IPS-20b (cell line): ENCODE results near the gene FAP.

Source experiments
- H3K27ac ChIP-seq: one replicate; pipeline ENCODE4 v1.5.1; 2013; ENCODE audit warnings: low read length
- H3K27me3 ChIP-seq: 2 replicates; pipeline ENCODE4 v1.6.1; 2013; ENCODE audit warnings: mild to moderate bottlenecking, low read length, inconsistent platforms; ENCODE audit not compliant: insufficient read depth
- H3K36me3 ChIP-seq: 2 replicates; pipeline ENCODE4 v1.6.1; 2013; ENCODE audit warnings: low read depth, mild to moderate bottlenecking, inconsistent platforms, low read length, moderate library complexity; ENCODE audit not compliant: insufficient read depth
- H3K4me1 ChIP-seq: 2 replicates; pipeline ENCODE4 v1.6.1; 2013; ENCODE audit warnings: mild to moderate bottlenecking, control low read depth, inconsistent platforms, low read length, moderate library complexity; ENCODE audit not compliant: insufficient read depth
- H3K4me3 ChIP-seq: 2 replicates; pipeline ENCODE4 v1.5.1; 2013; ENCODE audit warnings: mild to moderate bottlenecking, low read length, inconsistent platforms
- H3K9ac ChIP-seq: 2 replicates; pipeline ENCODE4 v1.6.1; 2013; ENCODE audit warnings: low read depth, mild to moderate bottlenecking, inconsistent platforms, low read length, moderate library complexity
- H3K9me3 ChIP-seq: 2 replicates; pipeline ENCODE4 v1.6.1; 2013; ENCODE audit warnings: mild to moderate bottlenecking, low read depth, low read length, inconsistent platforms; ENCODE audit not compliant: insufficient read depth

The FAP gene

GRCh38 chr2:162243294-162243693, at the start of gene FAP:
Gene FAP (minus strand): TSS chr2:162243445. CDS start chr2:162243327, 118 bp downstream.
- H3K27ac ChIP-seq = no peak within 1 kb of the TSS
- no peak within 1 kb of the TSS for H3K4me3 ChIP-seq
- H3K9ac ChIP-seq = no peak within 1 kb of the TSS

GRCh38 chr2:162291748-162292147, 48.5 kb upstream of the FAP start:
- no peaks in the 10 kb centered on the region for H3K9me3 ChIP-seq
- no peaks in the 10 kb centered on the region for H3K4me1 ChIP-seq
- H3K27ac ChIP-seq = no peak overlapping the region
- H3K27me3 ChIP-seq = no peaks in the 10 kb centered on the region
- no peaks in the 10 kb centered on the region for H3K36me3 ChIP-seq
- no peak overlapping the region for H3K4me3 ChIP-seq
- no peak overlapping the region for H3K9ac ChIP-seq

More at GRCh38 chr2:162243294-162243693, at the start of gene FAP:
- Histone ChIP-seq H3K9me3 (no peaks in the 10 kb centered on the region), H3K4me1 (no peaks in the 10 kb centered on the region), H3K36me3 (no peaks in the 10 kb centered on the region), H3K27me3 (no peaks in the 10 kb centered on the region)

- Histone ChIP-seq H3K4me1 (no peaks in the 10 kb centered on the region), H3K36me3 (no peaks in the 10 kb centered on the region), H3K27me3 (no peaks in the 10 kb centered on the region), H3K9ac (no peak overlapping the region), H3K9me3 (no peaks in the 10 kb centered on the region), H3K27ac (no peak overlapping the region), H3K4me3 (no peak overlapping the region)
Observed at GRCh38 chr2:162282765-162283425, 39.6 kb upstream of the FAP start.

- H3K9me3 ChIP-seq = no peaks in the 10 kb centered on the region
- H3K27ac ChIP-seq = no peak overlapping the region
- no peak overlapping the region for H3K4me3 ChIP-seq
- no peak overlapping the region for H3K9ac ChIP-seq
- no peaks in the 10 kb centered on the region for H3K27me3 ChIP-seq
- no peaks in the 10 kb centered on the region for H3K36me3 ChIP-seq
- H3K4me1 ChIP-seq = no peaks in the 10 kb centered on the region
Observed at GRCh38 chr2:162280654-162281053, 37.4 kb upstream of the FAP start.

GRCh38 chr2:162277381-162277780, 34.1 kb upstream of the FAP start:
- no peaks in the 10 kb centered on the region for H3K27me3 ChIP-seq
- no peaks in the 10 kb centered on the region for H3K36me3 ChIP-seq
- H3K9me3 ChIP-seq = no peaks in the 10 kb centered on the region
- no peak overlapping the region for H3K9ac ChIP-seq
- H3K4me1 ChIP-seq = no peaks in the 10 kb centered on the region
- H3K4me3 ChIP-seq = no peak overlapping the region
- H3K27ac ChIP-seq = no peak overlapping the region

GRCh38 chr2:162267996-162268395, 24.8 kb upstream of the FAP start:
- H3K4me3 ChIP-seq = no peak overlapping the region
- H3K36me3 ChIP-seq = no peaks in the 10 kb centered on the region
- H3K9ac ChIP-seq = no peak overlapping the region
- H3K27ac ChIP-seq = no peak overlapping the region
- no peaks in the 10 kb centered on the region for H3K27me3 ChIP-seq
- no peaks in the 10 kb centered on the region for H3K4me1 ChIP-seq
- no peaks in the 10 kb centered on the region for H3K9me3 ChIP-seq

- Histone ChIP-seq H3K36me3 (no peaks in the 10 kb centered on the region), H3K27ac (no peak overlapping the region), H3K27me3 (no peaks in the 10 kb centered on the region), H3K4me1 (no peaks in the 10 kb centered on the region), H3K4me3 (no peak overlapping the region), H3K9ac (no peak overlapping the region), H3K9me3 (no peaks in the 10 kb centered on the region)
Observed at GRCh38 chr2:162267496-162267895, 24.3 kb upstream of the FAP start.

- Histone ChIP-seq H3K9ac (no peak overlapping the region), H3K4me1 (no peaks in the 10 kb centered on the region; the same call in 1 of the 2 replicates), H3K36me3 (no peaks in the 10 kb centered on the region), H3K27ac (no peak overlapping the region), H3K27me3 (no peaks in the 10 kb centered on the region), H3K9me3 (no peaks in the 10 kb centered on the region), H3K4me3 (no peak overlapping the region)
Observed at GRCh38 chr2:162266460-162266760, 23.2 kb upstream of the FAP start.

GRCh38 chr2:162265666-162266459, 22.6 kb upstream of the FAP start:
- H3K9me3 ChIP-seq = no peaks in the 10 kb centered on the region
- no peaks in the 10 kb centered on the region for H3K27me3 ChIP-seq
- H3K9ac ChIP-seq = no peak overlapping the region
- no peaks in the 10 kb centered on the region for H3K36me3 ChIP-seq
- no peak overlapping the region for H3K4me3 ChIP-seq
- H3K27ac ChIP-seq = no peak overlapping the region
- no peaks in the 10 kb centered on the region; the same call in 1 of the 2 replicates for H3K4me1 ChIP-seq

- no peak overlapping the region for H3K27ac ChIP-seq
- no peak overlapping the region for H3K4me3 ChIP-seq
Observed at GRCh38 chr2:162261032-162261945, 18.0 kb upstream of the FAP start.

GRCh38 chr2:162258686-162259085, 15.4 kb upstream of the FAP start:
- no peak overlapping the region for H3K27ac ChIP-seq
- no peaks in the 10 kb centered on the region for H3K9me3 ChIP-seq
- no peaks in the 10 kb centered on the region; the same call in 1 of the 2 replicates for H3K4me1 ChIP-seq
- H3K36me3 ChIP-seq = no peaks in the 10 kb centered on the region
- no peak overlapping the region for H3K4me3 ChIP-seq
- no peaks in the 10 kb centered on the region for H3K27me3 ChIP-seq
- H3K9ac ChIP-seq = no peak overlapping the region

More at GRCh38 chr2:162261032-162261945, 18.0 kb upstream of the FAP start:
- Histone ChIP-seq H3K27me3 (no peaks in the 10 kb centered on the region), H3K36me3 (no peaks in the 10 kb centered on the region), H3K9ac (no peak overlapping the region), H3K4me1 (no peaks in the 10 kb centered on the region; the same call in 1 of the 2 replicates), H3K9me3 (no peaks in the 10 kb centered on the region)
